Stimulated activated CD4-positive, alpha-beta T cell treated with anti-CD3 and anti-CD28 coated beads, TNF-alpha, amount 100 ng/mL, for 1 hour (primary cell): ENCODE measurements around the gene DDA1.

Experiments used
- DNase-seq, 3 donors: peaks; one replicate each; pipeline ENCODE4 v3.0.0-alpha.2; 2020; ENCODE audit warnings: low read depth in 3 of 3, low spot score in 1 of 3

The DDA1 gene

DNA sequence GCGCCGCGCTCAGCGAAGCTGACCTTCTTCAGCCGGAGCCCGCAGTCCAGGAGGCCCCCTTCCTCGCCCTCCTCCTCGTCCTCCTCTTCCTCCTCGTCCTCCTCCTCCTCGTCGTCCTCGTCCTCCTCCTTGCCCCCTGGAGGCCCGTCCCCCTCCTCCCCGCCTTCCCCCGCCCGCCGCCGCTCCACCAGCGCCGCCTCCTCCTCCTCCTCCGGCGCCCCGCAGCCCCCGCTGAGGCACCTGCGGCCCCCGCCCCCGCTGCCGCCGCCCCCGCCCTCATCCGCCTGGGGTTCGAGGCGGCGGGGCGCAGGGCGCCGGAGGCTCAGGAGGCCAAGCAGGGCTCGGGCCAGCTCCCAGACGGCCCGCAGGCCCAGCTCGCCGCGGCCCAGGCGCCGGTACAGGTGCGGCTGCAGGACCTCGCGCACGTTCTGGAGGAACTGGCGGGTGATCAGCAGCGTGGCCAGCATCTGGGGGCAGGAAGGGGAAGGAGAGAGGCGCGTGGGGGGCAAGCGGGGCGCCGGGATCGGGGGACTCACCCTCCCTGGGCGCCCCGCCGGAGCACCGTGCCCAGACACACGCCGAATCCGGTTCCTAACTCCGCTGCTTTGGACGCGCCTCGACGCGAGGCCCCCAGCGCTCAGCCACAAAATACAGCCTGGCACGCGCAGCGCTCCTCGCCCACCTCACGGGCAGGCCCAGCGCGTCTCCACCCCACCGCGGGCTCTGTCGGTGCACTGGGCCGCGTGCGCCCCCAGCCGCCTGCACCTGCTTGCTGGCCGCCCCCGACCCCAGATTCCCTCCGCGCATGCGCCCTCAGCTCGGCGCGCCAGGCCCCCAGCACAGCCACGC lies 19.4 kb downstream of the DDA1 start:
- no peak for DNase-seq

- no peak for DNase-seq
Observed at GRCh38 chr19:17329366-17330261, 20.3 kb downstream of the DDA1 start.

GRCh38 chr19:17330262-17331044 lies 21.1 kb downstream of the DDA1 start:
- no peak for DNase-seq

- DNase-seq = no peak
Observed at GRCh38 chr19:17331045-17331558, 21.7 kb downstream of the DDA1 start.

DNA sequence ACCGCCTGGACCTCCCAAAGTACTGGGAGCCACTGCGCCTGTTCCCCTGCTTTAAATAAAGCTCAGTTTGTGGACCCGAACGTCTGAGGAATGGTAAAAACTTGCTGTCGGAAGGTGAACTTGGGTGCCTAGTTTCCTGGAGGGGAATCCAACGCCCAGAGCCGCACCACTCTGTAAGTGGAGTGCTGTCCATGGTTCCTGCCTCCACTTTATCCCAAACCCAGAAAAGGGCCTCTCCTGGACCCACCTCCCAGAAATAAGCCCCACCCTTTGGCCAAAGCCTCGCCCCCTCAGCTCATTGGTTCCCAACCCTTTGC lies 23.0 kb downstream of the DDA1 start:
- no peak for DNase-seq

GRCh38 chr19:17332677-17333581 lies 23.6 kb downstream of the DDA1 start:
- no peak for DNase-seq

DNA sequence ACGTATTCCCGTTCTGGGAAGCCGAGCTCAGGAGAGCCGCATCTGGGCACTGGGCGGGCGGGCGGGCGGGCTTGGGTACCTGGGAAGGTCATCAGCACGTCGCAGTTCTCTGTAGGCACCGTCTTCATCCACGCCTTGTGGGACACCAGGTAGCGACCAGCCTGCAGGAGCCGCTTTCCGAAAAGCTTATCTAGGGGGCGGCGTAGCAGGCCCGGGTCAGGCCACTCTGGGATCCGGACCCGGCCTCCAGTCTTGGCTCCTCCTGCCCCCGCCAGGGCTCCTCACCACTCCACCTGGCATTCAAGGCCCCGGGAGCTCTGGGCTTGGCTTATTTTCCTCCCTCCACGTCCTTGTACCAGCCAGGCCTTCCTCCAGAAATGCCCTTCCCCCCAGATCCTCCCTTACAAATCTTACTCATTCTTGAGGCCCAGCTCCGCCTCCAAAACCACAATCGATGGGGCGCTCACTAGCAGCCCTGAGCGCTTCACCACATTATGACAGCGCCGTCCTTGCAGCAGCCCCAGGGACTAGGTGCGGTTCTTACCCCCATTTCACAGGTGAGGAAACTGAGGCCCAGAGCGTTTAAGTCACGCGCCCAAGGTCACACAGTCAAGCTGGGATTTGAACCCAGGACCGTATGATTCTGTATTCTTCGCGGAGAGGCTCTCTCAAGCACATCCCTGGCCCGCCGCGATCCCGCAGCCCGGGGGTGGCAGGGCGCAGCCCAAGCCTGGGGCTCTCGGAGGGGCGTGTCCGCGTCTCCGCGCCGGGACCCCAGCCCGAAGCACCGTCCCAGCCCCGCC lies 24.4 kb downstream of the DDA1 start:
- peak; percentile 43 to 55 (median 54) for DNase-seq

GRCh38 chr19:17334414-17335409 lies 25.3 kb downstream of the DDA1 start, which contains the start of gene ANO8:
ANO8 (minus strand) TSS chr19:17334855; CDS start chr19:17334670, 185 bp downstream.
- DNase-seq = peak; percentile 87 to 98 (median 89)

GRCh38 chr19:17335575-17335974 lies 26.2 kb downstream of the DDA1 start:
- no peak for DNase-seq

- DNase-seq = peak; percentile 87 to 91 (median 89)
Observed at GRCh38 chr19:17336872-17337674, 27.7 kb downstream of the DDA1 start, which contains the start of gene GTPBP3. GTPBP3 (plus strand) TSS chr19:17337553; CDS start chr19:17337612, 59 bp downstream.

DNA sequence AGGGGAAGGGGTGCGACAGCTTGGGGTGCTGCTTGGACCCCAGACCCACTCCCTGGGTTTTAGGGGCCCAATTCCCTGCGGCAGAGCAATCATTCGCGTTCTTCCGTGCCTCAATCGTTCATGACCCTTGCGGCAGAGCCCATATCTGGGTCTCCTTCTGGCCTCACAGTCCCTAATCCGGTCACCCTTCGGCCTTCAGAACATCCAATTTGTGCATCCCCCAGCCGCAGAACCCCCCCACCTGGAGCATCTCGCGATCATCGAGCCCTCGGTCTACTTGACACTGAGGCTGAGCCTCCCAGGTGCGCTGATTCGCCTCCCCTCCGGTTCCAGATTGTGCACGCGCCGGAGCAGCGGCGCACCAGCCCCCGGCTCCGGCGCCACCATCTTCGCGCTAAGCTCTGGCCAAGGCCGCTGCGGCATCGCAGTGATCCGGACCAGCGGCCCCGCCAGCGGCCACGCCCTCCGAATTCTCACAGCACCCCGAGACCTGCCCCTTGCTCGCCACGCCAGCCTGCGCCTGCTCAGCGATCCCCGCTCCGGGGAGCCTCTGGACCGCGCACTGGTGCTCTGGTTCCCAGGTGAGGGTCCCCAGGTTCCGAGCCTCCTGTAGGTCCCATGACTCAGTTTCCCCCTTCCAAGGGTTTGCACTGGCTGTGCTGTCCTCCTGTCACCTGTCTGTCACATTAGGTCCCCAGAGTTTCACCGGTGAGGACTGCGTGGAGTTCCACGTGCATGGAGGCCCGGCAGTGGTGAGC lies 28.5 kb downstream of the DDA1 start:
- no peak for DNase-seq

DNA sequence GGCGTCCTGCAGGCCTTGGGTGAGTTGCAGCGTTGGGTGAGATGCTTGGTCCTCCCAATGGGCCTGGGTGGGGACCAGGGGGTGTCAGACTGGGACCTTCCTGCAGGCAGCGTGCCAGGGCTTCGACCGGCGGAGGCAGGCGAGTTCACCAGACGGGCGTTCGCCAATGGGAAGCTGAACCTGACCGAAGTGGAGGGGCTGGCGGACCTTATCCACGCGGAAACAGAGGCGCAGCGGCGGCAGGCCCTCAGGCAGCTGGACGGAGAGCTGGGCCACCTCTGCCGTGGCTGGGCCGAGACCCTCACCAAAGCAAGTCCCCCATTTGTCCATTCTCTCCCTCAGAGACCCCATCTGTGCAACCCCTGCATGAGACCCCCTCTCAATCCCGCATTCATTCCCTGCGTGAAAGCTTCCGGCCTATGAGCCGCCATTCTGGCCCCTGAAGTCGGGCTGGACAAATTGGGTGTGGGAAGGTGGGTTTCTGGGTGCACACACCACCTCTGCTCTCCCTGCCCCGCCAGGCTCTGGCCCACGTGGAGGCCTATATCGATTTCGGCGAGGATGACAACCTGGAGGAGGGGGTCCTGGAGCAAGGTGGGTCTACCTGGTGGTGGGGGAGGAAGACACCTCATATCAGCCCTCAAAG lies 29.2 kb downstream of the DDA1 start:
- no peak for DNase-seq

DNA sequence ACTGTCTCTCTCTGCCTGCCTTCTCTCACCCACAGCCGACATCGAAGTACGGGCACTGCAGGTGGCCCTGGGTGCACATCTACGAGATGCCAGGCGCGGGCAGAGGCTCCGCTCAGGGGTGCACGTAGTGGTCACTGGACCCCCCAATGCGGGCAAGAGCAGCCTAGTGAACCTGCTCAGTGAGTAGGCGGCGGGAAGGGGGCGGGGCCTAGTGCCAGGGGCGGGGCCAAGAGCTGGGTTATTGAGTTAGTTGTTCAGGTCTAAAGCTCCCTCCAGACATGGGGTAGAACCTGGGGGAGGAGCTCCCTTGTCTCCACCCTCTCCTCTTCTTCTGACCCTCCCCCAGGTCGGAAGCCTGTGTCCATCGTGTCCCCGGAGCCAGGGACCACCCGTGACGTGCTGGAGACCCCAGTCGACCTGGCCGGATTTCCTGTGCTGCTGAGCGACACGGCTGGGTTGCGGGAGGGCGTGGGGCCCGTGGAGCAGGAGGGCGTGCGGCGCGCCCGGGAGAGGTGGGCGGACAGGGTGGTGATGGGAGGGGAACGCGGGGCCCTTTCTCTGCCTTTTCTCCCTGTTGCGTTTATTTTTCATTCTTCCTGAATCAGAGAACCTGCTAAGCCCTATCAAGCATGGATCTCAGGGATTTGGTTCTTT lies 29.9 kb downstream of the DDA1 start:
- peak in 1 of 3 donors; percentile 60 for DNase-seq

DNA sequence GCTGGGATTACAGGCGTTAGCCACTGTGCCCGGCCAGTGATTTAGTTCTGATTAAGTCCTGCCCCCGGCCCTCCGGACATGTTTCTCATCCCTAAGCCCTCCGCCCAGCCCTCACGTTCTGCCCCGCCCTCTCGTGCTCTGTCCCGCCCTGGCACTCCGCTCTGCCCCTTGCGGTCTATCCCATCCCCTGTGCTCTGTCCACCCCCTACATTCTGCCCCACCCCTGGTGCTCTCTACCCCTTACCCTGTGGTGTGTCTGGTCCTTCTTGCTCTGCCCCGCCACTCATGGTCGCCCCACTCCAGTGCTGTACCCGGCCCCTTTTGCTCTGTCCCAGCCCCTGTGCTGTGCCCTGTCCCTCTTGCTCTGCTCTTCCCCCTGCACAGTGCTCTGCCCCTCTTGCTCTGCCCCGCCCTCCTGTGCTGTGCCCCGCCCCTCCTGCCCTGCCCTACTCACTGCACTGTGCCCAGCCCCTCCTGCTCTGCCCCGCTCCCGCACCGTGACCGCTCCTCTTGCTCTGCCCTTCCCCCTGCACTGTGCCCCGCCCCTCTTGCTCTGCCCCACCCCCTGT lies 31.0 kb downstream of the DDA1 start:
- DNase-seq = no peak

DNA sequence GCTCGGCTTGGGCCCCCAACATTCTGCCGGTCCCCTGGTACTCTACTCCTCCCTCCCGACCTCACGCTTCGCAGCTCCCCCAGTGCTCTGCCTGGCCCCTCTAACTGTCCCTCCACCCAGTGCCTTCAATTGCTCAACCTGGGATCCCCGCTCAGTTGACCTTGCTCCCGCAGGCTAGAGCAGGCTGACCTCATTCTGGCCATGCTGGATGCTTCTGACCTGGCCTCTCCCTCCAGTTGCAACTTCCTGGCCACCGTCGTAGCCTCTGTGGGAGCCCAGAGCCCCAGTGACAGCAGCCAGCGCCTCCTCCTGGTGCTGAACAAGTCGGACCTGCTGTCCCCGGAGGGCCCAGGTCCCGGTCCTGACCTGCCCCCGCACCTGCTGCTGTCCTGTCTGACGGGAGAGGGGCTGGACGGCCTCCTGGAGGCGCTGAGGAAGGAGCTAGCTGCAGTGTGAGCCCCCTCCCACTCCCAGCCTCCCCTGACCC lies 31.6 kb downstream of the DDA1 start:
- DNase-seq = no peak
